GM21619 (cell line): ENCODE data around the gene AFAP1L1.

ENCODE experiments used
- ATAC-seq: cut with Tn5 transposase; IDR thresholded peaks from one replicate; pipeline ENCODE4 v1.9.1; 2021; ENCODE audit not compliant: unreplicated experiment

The AFAP1L1 gene

DNA sequence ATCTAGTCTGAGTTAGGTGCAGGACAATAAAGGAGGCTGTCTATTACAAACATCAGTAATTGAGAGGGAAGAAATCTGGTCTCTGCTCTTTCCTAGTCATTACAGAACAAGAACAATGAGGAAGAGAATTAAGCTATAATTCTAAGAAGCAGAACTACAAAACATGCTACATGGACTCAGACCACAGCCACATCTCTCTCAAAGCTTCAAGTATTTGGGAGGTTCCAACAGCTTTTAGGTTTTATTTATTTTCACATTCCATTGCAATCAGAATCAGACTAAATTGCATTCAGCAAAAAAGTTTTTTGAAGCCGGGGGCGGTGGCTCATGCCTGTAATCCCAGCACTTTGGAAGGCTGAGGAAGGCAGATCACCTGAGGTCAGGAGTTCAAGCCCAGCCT, 72.5 kb downstream of the AFAP1L1 start:
- no peak for ATAC-seq

- peak; percentile 94 for ATAC-seq
These were observed 73.7 kb downstream of the AFAP1L1 start, which contains the start of gene GRPEL2 for GRCh38 chr5:149345147-149345891. GRPEL2 (plus strand) TSS chr5:149345499; CDS start chr5:149345540, 41 bp downstream.

DNA sequence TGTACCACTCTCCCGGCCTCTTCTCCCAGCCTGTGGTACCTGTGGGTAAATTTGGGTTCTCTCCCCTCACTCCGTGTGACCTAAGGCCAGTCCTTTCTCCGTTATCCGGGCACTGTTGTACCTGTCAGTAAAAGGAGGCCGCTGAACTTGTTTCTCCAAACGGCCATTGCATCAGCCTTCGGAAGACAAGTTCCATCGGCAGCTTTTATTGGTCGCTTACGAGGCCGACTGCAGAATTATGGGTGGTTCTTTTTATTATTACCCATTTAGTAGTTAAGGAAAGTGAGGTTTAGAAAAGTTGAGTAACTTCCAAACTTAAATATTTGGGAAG, 74.2 kb downstream of the AFAP1L1 start:
- peak; percentile 4 for ATAC-seq

DNA sequence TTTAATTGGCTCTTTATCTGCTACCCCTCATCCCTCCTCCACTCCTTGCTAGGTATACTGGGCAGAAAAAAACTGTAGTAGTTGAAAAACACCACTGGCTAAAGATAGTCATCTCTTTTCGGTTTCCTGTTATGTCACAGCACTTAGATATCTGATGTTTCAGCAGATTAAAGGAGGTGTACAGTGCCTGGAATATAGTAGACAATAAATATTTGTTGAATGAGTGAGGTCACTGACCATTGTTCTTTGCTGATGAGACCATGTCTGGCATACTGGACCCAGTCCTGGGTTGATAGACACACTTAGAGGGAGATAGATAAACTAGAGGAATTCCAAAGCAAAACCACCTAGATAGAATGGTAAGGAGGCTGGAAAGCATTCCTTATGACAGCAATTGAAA, 76.9 kb downstream of the AFAP1L1 start:
- ATAC-seq = no peak

DNA sequence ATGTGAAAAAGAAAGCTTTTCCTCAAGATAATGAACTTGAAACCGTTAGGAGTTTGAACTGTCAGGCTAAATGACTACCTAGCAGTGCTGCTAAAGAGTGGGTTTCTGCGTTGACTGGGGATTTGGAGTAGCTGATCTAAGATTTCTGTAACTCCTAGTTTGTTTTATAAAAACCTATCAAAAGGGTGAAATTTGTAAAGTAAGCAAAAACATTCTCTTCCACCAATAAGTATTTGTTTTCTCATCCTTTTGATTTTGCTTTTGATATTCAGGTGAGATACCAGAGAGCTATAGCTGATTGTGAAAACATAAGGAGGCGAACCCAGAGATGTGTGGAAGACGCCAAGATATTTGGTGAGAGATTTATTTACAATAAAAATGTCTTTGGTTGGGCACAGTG, 77.7 kb downstream of the AFAP1L1 start:
- ATAC-seq = no peak

DNA sequence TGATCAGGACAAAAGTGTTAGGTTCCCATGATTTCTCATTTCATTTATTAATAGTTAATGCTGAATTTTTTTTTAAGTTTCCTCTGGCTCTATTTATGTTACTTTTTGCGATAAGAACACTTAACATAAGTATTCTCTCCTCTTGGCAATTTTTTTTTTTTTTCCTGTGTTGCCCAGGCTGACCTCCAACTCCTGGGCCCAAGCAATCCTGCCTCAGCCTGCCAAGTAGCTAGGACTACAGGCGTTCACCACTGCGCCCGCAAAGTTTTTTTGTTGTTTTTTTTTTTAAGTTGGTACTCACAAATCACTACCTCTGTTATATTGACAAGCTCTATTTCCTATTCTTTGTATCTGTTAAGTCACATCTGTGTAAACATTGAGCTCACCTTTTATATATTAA, 80.5 kb downstream of the AFAP1L1 start:
- no peak for ATAC-seq

- no peak for ATAC-seq
These were observed 82.3 kb downstream of the AFAP1L1 start for GRCh38 chr5:149353911-149354310.

DNA sequence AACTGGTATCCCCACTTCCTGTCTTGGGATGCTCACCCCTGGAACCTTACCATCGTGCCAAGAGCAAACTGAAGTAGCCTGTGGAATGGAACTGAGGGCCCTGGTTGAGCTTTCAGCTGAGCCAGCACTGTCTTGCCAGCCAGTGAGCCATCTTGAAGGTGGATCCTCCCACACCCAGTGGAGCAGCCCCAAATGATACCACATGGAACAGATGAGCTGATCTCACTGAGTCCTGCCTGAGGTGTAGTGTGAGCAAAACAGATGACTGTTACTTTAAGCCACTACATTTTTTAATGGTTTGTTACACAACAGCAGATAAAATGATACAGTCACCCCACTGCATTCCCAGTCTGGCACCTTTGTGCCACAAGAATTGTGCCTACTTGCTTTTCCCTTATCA, 84.0 kb downstream of the AFAP1L1 start:
- ATAC-seq = no peak

GRCh38 chr5:149356391-149356790, 84.7 kb downstream of the AFAP1L1 start:
- no peak for ATAC-seq

DNA sequence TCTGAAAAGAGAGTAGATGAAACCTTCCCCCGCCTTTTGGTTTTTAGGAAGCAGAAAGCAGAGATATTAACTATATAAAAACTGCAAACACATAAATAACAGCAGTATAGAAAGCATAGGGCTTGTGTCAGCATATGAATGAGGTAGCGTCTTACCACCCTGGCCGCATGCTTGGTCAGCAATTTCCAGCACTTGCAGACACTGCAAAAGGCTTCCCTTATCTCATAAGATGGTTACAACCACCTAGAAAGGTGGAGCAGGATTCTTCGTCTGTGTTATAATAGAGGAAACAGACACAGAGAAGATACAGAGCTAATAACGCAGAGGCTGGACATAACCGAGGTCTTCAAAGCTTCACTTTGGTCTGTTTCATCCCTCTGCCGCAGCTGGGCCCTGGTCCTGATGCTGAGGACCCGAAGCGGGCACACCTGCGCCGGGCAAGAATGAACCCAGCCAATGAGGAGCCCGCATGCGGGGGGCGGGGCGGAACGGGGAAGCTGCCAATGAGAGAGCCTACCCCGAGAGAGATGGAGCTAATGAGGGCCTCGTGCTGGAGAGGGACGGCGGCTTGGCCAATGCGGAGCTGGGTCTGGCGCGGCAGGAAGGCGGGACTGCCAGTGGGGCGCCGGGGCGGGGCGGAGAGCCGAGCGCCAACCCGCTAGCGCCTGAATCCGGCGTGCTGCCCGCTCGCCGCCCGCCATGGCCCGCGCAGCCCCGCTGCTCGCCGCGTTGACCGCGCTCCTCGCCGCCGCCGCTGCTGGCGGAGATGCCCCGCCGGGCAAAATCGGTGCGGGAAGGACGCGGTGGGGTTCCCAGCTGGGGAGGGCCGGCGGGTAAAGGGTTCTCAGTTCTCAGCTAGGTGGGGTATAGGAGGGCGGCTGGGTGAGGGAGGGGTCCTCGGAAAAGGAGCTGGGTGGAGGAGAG, 86.0 kb downstream of the AFAP1L1 start, which contains the start of gene PCYOX1L:
TSS of gene PCYOX1L (plus strand) at position 677 of the 924 bp plus-strand sequence. CDS start at position 700, 23 bp downstream.
- peak; percentile 99 for ATAC-seq

GRCh38 chr5:149358294-149358651, 86.6 kb downstream of the AFAP1L1 start:
- peak; percentile 6 for ATAC-seq

DNA sequence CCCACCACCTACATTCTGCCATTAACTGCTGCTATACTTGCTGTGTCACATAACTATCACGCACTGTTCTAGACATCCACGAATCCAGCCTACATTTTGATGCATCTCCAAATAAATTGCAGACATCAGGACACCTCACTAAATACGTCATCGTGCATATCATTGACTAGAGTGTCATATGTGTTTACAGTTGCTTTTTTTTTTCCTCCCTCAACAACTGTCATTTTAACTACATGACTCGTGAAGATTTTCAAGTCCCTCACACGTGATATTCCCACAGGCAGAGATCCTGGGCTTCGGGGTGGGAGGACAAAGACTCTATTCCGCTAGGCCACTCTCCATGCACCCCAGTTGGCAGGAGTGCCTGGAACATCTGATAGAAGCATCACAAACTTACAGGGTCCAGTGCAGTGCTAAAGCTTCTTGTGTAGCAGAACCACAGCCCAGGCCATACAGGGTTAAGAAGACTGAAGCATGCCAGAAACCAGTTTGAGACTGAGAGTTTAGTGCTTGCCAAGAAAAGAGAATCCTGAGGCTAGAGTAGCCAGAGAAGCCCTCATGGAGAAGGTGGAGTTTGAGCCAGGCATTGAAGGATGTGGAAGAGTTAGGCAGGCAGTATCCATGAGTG, 87.3 kb downstream of the AFAP1L1 start:
- ATAC-seq = no peak

- no peak for ATAC-seq
These were observed 88.6 kb downstream of the AFAP1L1 start for GRCh38 chr5:149360272-149360671.

- no peak for ATAC-seq
These were observed 90.9 kb downstream of the AFAP1L1 start for GRCh38 chr5:149362541-149362940.

- ATAC-seq = no peak
These were observed 91.7 kb downstream of the AFAP1L1 start for GRCh38 chr5:149363358-149363757.

- no peak for ATAC-seq
These were observed 92.3 kb downstream of the AFAP1L1 start for GRCh38 chr5:149363936-149364335.

GRCh38 chr5:149364719-149365118, 93.1 kb downstream of the AFAP1L1 start:
- ATAC-seq = no peak

DNA sequence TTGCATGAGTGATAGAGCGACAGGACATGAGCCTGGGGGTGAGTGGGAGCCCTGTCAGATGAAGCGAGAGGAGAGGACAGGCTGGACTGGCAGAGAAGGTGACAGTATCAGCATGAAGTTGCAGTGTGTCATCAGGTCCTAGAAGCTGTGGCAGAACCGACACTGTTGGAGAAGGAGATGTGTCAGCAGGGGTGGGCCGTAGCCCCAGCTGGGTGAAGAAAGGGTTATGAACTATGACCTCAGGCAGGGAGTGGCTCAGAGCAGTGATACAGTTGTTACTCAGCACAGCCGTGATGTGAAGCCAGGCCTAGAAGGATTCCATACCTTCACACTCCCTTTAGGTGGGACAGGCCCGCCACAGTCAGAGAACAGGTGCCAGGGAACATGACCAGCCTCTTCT, 93.8 kb downstream of the AFAP1L1 start:
- no peak for ATAC-seq

GRCh38 chr5:149366169-149366729, 94.6 kb downstream of the AFAP1L1 start:
- ATAC-seq = no peak

GRCh38 chr5:149367249-149367971, 95.8 kb downstream of the AFAP1L1 start:
- peak; percentile 73 for ATAC-seq
